BJ (cell line): Measurements from ENCODE around the gene TENT5A. TPM values are rescaled to one million over a fixed set of nuclear protein-coding genes. Genes with fewer than 3 reads are reported as not detected.

Source experiments
- CTCF ChIA-PET: fragments of 350-600 bp; formaldehyde crosslinking; extraction: SDS; loops from one replicate; lab custom pipeline; 2021; ENCODE audit warnings: antibody characterized with exemption, inconsistent platforms; lab: Yijun Ruan, JAX
- POLR2A ChIA-PET: fragments of 300-600 bp; sonication (Branson Sonifier 250); formaldehyde crosslinking; extraction: SDS; loops from one replicate; lab custom pipeline; 2021; ENCODE audit warnings: antibody characterized with exemption; lab: Charles Lee
- DNase-seq: peaks from one replicate; pipeline ENCODE4 v3.0.0-alpha.2; 2011; ENCODE audit warnings: low read depth
- H3K27me3 ChIP-seq: 2 replicates; pipeline ENCODE4 v1.6.0; 2011; ENCODE audit warnings: low read length; ENCODE audit not compliant: control insufficient read depth, insufficient read depth
- H3K36me3 ChIP-seq: 2 replicates; pipeline ENCODE4 v1.5.1; 2011; ENCODE audit warnings: low read length; ENCODE audit not compliant: control insufficient read depth, insufficient read depth
- H3K4me3 ChIP-seq: 2 replicates; pipeline ENCODE4 v1.5.1; 2011; ENCODE audit warnings: low read depth, mild to moderate bottlenecking, control low read depth, low read length
- CTCF ChIP-seq: IDR thresholded peaks from 2 replicates; pipeline ENCODE4 v1.5.1; 2011; ENCODE audit warnings: low read depth, mild to moderate bottlenecking, control low read depth, inconsistent platforms, low read length, moderate library complexity; ENCODE audit not compliant: insufficient read depth
- polyA plus RNA-seq: library from polyadenylated mRNA; depleted of rRNA; stranded (reverse); fragments of >200 nt; gene quantifications from 2 replicates; pipeline ENCODE4 v1.2.3, GENCODE V29; 2011

TENT5A gene
- polyA plus RNA-seq, 1 experiment, result 9.7 TPM

GRCh38 chr6:81768150-81768942, 15.9 kb upstream of the TENT5A start:
- Histone ChIP-seq H3K27me3 (no peaks in the 10 kb centered on the region), H3K4me3 (no peak overlapping the region), H3K36me3 (no peaks in the 10 kb centered on the region)
- CTCF ChIA-PET, result interaction anchor here (0.6 to 2.3 kb wide), 9 partner anchors 25 to 1163 kb away, joined by 3 to 9 read pairs (median 3); no protein-coding TSS in a partner anchor
- DNase-seq, result no peak
- TF ChIP-seq CTCF, result no peak
- POLR2A ChIA-PET, result interaction anchor here (0.6 kb wide), 1 partner anchor 21 kb away, joined by 3 read pairs; no protein-coding TSS in a partner anchor

GRCh38 chr6:81767163-81767891, 14.8 kb upstream of the TENT5A start:
- Histone ChIP-seq H3K4me3 (no peak overlapping the region), H3K27me3 (no peaks in the 10 kb centered on the region), H3K36me3 (no peaks in the 10 kb centered on the region)
- ChIA-PET POLR2A (interaction anchor here (0.5 to 1.6 kb wide), 4 partner anchors 14 to 230 kb away, joined by 3 to 9 read pairs (median 5); partner anchors contain the start of gene TENT5A), CTCF (interaction anchor here (0.6 to 2.3 kb wide), 9 partner anchors 11 to 533 kb away, joined by 3 to 12 read pairs (median 5); partner anchors contain the start of gene TENT5A)
- TF ChIP-seq CTCF, result no peak
- DNase-seq, result peak; percentile 93

- CTCF ChIA-PET, result interaction anchor here (0.6 to 2.3 kb wide), 7 partner anchors 10 to 532 kb away, joined by 3 to 12 read pairs (median 3); partner anchors contain the start of gene TENT5A
- POLR2A ChIA-PET, result interaction anchor here (0.7 to 1.6 kb wide), 3 partner anchors 13 to 230 kb away, joined by 3 to 9 read pairs (median 7); partner anchors contain the start of gene TENT5A
- peak; percentile 89 for DNase-seq
- Histone ChIP-seq H3K27me3 (no peaks in the 10 kb centered on the region), H3K36me3 (no peaks in the 10 kb centered on the region), H3K4me3 (no peak overlapping the region)
- TF ChIP-seq CTCF, result no peak
These were observed 14.1 kb upstream of the TENT5A start for GRCh38 chr6:81766482-81767069.

- POLR2A ChIA-PET, result no interaction called here
- CTCF ChIA-PET, result no interaction called here
These were observed 12.1 kb upstream of the TENT5A start for GRCh38 chr6:81764531-81764930.

More at GRCh38 chr6:81764531-81764930, 12.1 kb upstream of the TENT5A start:
- DNase-seq, result no peak
- H3K36me3 ChIP-seq, result no peaks in the 10 kb centered on the region
- H3K27me3 ChIP-seq, result no peaks in the 10 kb centered on the region
- TF ChIP-seq CTCF, result no peak
- H3K4me3 ChIP-seq, result no peak overlapping the region
